Esophagus muscularis mucosa (tissue), 4 donors: Measurements from ENCODE around the gene MRM2. TPM values are rescaled to one million over a fixed set of nuclear protein-coding genes. Genes with fewer than 3 reads are reported as not detected.

Experiments
- DNase-seq: peaks from one replicate; pipeline ENCODE4 v3.0.0-alpha.2; 2017; ENCODE audit errors: extremely low spot score
- H3K27ac ChIP-seq, 4 donors: fragments of 200-600 bp; sonication (generic); replicated peaks in 1 of 4; 1 replicate in 3 of 4; 2 replicates in 1 of 4; pipeline ENCODE4 v1.5.1; 2016 to 2019; ENCODE audit warnings: mild to moderate bottlenecking in 1 of 4
- H3K27me3 ChIP-seq, 4 donors: fragments of 200-600 bp; sonication (generic); one replicate each; pipeline versions ENCODE4 v1.5.1 to v1.6.0; 2016 to 2019
- H3K36me3 ChIP-seq, 4 donors: fragments of 200-600 bp; sonication (generic); one replicate each; pipeline ENCODE4 v1.5.1; 2016 to 2019
- H3K4me1 ChIP-seq, 4 donors: fragments of 200-600 bp; sonication (generic); one replicate each; pipeline ENCODE4 v1.5.1; 2016 to 2019
- H3K4me3 ChIP-seq, 4 donors: fragments of 200-600 bp; sonication (generic); 1 replicate in 2 of 4; 2 replicates in 2 of 4; pipeline ENCODE4 v1.5.1; 2016 to 2019; ENCODE audit warnings: mild to moderate bottlenecking in 4 of 4, moderate library complexity in 1 of 4
- H3K9me3 ChIP-seq, 4 donors: fragments of 200-600 bp; sonication (generic); 1 replicate in 3 of 4; 2 replicates in 1 of 4; pipeline ENCODE4 v1.5.1; 2016 to 2019
- CTCF ChIP-seq, 3 experiments: fragments of 200-600 bp in 2 of 3; fragments of 450-650 bp in 1 of 3; sonication (generic) in 2 of 3; IDR thresholded peaks; one replicate each; pipeline ENCODE4 v1.5.1; 2017 to 2019; ENCODE audit warnings: antibody characterized with exemption in 3 of 3, mild to moderate bottlenecking in 2 of 3, moderate library complexity in 1 of 3
- EP300 ChIP-seq: sonication (generic); formaldehyde crosslinking; IDR thresholded peaks from one replicate; pipeline ENCODE4 v1.6.1; 2017; ENCODE audit warnings: antibody characterized with exemption
- POLR2A ChIP-seq: fragments of 450-650 bp; IDR thresholded peaks from one replicate; pipeline ENCODE4 v1.6.1; 2017; ENCODE audit warnings: antibody characterized with exemption, moderate library complexity, mild to moderate bottlenecking, low read depth
- POLR2AphosphoS5 ChIP-seq, 2 donors: sonication (generic); formaldehyde crosslinking; IDR thresholded peaks; one replicate each; pipeline ENCODE4 v1.6.1; 2017; ENCODE audit warnings: antibody characterized with exemption in 2 of 2
- WGBS: methylation state at CpG from one replicate; pipeline ENCODE4 v1.1.5; 2018; 5-methylcytosine and 5-hydroxymethylcytosine counted together
- intact Hi-C: fragments of 100-400 bp; cut with DNase I; formaldehyde crosslinking; loops from one replicate; pipeline ENCODE4 v1.15.1; 2023
- total RNA-seq, 4 donors: library from RNA; depleted of rRNA; stranded (reverse); fragments of >200 nt; gene quantifications; one replicate each; pipeline versions ENCODE4 v1.1.0 to v1.2.1, GENCODE V29; 2016

Gene MRM2
- total RNA-seq, 4 donors from 2014 or later: 13.3 to 20.3 (median 16.5) TPM

GRCh38 chr7:2211259-2211880, 30.6 kb downstream of the MRM2 start:
- WGBS: 73% methylated on average over 9 of the region's 15 CpGs
- H3K4me1 ChIP-seq: peaks cover 5 to 10% (median 8%) of the 10 kb centered on the region in 4 donors
- peaks cover 51 to 83% (median 76%) of the 10 kb centered on the region in 4 donors for H3K36me3 ChIP-seq
- H3K27ac ChIP-seq: no peak overlapping the region
- no peak overlapping the region for H3K4me3 ChIP-seq
- H3K9me3 ChIP-seq: no peaks in the 10 kb centered on the region
- no peak for DNase-seq
- H3K27me3 ChIP-seq: no peaks in the 10 kb centered on the region
- intact Hi-C loops: loop anchor here (5.0 kb wide), 1 partner anchor 544 kb away; no protein-coding TSS in a partner anchor
- TF ChIP-seq EP300 (no peak), CTCF (IDR thresholded peaks at IDR 0.05) (no peak), POLR2A (no peak), POLR2AphosphoS5 (IDR thresholded peaks at IDR 0.05) (no peak)

GRCh38 chr7:2210551-2211258, 31.3 kb downstream of the MRM2 start:
- WGBS: 91% methylated on average over 19 of the region's 30 CpGs
- Histone ChIP-seq H3K27me3 (no peaks in the 10 kb centered on the region), H3K4me3 (no peak overlapping the region), H3K9me3 (no peaks in the 10 kb centered on the region), H3K4me1 (peaks cover 5 to 13% (median 9%) of the 10 kb centered on the region in 4 donors), H3K27ac (no peak overlapping the region), H3K36me3 (peaks cover 44 to 76% (median 70%) of the 10 kb centered on the region in 4 donors)
- no peak for TF ChIP-seq POLR2A
- TF ChIP-seq CTCF (IDR thresholded peaks at IDR 0.05): no peak
- DNase-seq: no peak
- intact Hi-C loops: loop anchor here (5.0 kb wide), 1 partner anchor 543 kb away; no protein-coding TSS in a partner anchor

GRCh38 chr7:2209961-2210323, 32.1 kb downstream of the MRM2 start:
- TF ChIP-seq POLR2A (no peak), POLR2AphosphoS5 (IDR thresholded peaks at IDR 0.05) (no peak), CTCF (IDR thresholded peaks at IDR 0.05) (no peak), EP300 (no peak)
- 79% methylated on average over 6 of the region's 8 CpGs for WGBS
- intact Hi-C loops: loop anchor here (1.0 to 5.0 kb wide), 3 partner anchors 53 to 543 kb away; no protein-coding TSS in a partner anchor
- Histone ChIP-seq H3K4me3 (no peak overlapping the region), H3K4me1 (peaks cover 5 to 20% (median 17%) of the 10 kb centered on the region in 4 donors), H3K36me3 (peaks cover 36 to 68% (median 63%) of the 10 kb centered on the region in 4 donors), H3K27me3 (no peaks in the 10 kb centered on the region), H3K9me3 (no peaks in the 10 kb centered on the region), H3K27ac (no peak overlapping the region)
- DNase-seq: no peak

- DNase-seq: no peak
- no peak for TF ChIP-seq EP300
- peak; percentile 77 to 85 (median 78) for TF ChIP-seq CTCF (IDR thresholded peaks at IDR 0.05)
- intact Hi-C loops: loop anchor here (1.0 to 5.0 kb wide), 2 partner anchors 52 to 105 kb away; no protein-coding TSS in a partner anchor
- WGBS: 63% methylated on average over 9 of the region's 21 CpGs
- no peaks in the 10 kb centered on the region for H3K9me3 ChIP-seq
- H3K27me3 ChIP-seq: no peaks in the 10 kb centered on the region
- no peak overlapping the region for H3K4me3 ChIP-seq
- H3K27ac ChIP-seq: no peak overlapping the region
- H3K4me1 ChIP-seq: peaks cover 6 to 26% (median 22%) of the 10 kb centered on the region in 4 donors
- H3K36me3 ChIP-seq: peaks cover 30 to 62% (median 58%) of the 10 kb centered on the region in 4 donors
Measured at GRCh38 chr7:2209146-2209960, 32.7 kb downstream of the MRM2 start.
